GM18909 (cell line): ENCODE results near the gene PRPH.
"Not testable (repeated sequence)": the region's sequence is repeated elsewhere in the genome, so short reads cannot be mapped to it uniquely, and the experiment has no call there.

Source experiments
- ATAC-seq: cut with Tn5 transposase; IDR thresholded peaks from one replicate; pipeline ENCODE4 v1.9.1; 2021; ENCODE audit warnings: mild to moderate bottlenecking; ENCODE audit not compliant: unreplicated experiment, poor library complexity

Gene PRPH

GRCh38 chr12:49330631-49331379 is 35.9 kb downstream of the PRPH start:
- ATAC-seq: no peak

GRCh38 chr12:49331380-49332222 is 36.7 kb downstream of the PRPH start:
- ATAC-seq: no peak

- no peak for ATAC-seq
Observed at GRCh38 chr12:49332441-49332861, 37.5 kb downstream of the PRPH start.

GRCh38 chr12:49332891-49333371 is 38.0 kb downstream of the PRPH start:
- ATAC-seq: no peak

GRCh38 chr12:49333778-49334177 is 38.8 kb downstream of the PRPH start:
- not testable (repeated sequence) for ATAC-seq

GRCh38 chr12:49334226-49334625 is 39.3 kb downstream of the PRPH start:
- no peak for ATAC-seq

DNA sequence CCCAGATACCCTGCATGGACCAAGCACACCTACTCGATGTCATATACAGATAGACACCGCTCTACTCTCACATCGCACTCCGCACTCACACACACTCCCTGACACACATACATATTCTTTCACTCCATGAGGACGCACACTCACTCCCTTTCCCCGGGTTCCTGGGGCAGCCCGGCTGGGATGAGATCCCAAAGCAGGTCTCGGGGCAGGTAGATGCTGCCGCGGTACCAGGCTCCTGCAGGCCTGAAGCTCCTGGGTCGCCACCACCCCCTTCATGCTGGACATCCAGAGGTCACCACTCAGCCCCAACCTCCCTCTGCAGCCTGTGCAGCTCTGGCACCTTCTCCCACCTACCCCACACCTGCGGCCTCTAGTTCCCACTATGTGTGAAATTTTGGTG is 39.7 kb downstream of the PRPH start:
- ATAC-seq: no peak

DNA sequence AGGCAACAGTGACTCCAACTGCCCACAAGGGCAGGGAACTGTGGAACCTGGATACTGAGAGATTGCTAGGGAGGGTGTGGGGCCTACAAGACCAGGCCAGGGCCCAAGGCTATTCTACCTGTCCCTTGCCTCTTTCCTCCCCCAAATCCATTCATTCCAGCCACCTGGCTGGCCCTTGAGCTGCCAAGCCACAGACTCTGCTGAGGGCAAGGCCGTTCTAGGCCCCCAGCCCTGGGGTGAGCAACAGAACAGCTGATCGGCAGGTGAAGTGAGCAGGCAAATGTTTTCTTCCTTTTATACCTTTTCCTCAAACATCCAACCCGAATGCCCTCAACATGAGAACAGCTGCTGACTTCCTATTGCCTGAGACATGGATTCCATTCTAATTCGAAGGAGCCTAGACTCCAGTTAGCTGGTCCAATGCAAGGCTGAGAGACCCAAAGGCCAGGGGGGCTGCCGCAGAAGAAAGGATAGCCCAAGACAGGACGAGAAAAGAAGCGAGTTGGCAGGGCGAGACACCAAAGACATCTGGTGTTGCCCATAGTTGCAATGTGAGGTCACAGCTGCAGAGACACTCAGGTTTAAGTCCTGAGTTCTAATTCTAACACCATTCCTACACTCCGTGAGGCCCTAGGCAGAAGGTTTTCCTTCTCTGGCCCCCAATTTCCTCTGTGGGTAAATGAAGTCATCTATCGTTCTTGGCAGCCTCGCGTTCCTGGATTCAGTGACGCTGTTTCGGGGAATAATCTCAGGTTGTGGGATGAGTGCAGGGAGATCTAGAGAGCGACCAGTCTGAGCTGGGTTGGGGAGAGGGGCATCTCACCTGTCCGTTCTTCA is 40.4 kb downstream of the PRPH start:
- no peak for ATAC-seq

- no peak for ATAC-seq
Observed at GRCh38 chr12:49335955-49336644, 41.2 kb downstream of the PRPH start.

- peak; percentile 69 for ATAC-seq
Observed at GRCh38 chr12:49336645-49337584, 42.0 kb downstream of the PRPH start, which contains the start of gene C1QL4. C1QL4 (minus strand) TSS chr12:49337188; CDS start chr12:49336477, 711 bp downstream.

- ATAC-seq: no peak
Observed at GRCh38 chr12:49338830-49339463, 44.0 kb downstream of the PRPH start.

- no peak for ATAC-seq
Observed at GRCh38 chr12:49339464-49339861, 44.5 kb downstream of the PRPH start.

DNA sequence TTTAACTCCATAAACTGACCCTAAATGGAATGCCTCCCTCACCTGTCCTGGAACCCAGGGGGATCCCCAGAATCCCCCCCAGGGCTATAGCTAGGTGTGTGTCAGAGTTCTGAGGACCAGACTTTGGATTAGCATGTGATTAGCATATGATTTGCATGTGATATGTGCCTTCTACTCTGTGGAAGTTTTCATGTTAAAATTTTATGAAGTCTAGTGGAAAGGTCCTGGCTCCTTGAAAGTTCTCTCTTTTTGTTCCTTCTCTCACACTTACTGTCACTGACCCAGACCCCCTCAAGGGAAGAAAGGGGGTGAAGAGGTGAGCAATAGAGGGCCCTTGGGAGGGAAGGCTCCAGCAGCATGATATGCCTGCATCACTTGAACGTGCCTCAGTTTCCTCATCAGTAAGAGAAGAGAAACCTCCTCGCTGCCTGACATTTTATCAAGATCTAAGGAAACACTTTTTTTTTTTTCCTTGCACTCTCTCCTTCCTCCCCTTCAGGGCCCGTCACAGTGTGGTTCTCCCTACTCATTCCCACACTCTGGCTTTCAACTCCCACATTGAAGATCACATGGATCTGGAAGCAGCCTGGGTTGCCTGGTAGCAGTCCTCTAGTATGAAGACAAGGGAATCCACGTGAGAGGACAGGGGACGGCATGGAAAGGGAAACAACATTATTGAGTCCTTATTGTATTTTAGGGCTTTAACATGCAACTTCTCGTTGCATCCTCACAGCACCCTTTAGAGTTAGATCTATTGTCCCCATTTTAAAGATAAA is 45.3 kb downstream of the PRPH start:
- ATAC-seq: no peak

GRCh38 chr12:49340971-49341776 is 46.2 kb downstream of the PRPH start:
- no peak for ATAC-seq

GRCh38 chr12:49341777-49342065 is 46.8 kb downstream of the PRPH start:
- no peak for ATAC-seq

DNA sequence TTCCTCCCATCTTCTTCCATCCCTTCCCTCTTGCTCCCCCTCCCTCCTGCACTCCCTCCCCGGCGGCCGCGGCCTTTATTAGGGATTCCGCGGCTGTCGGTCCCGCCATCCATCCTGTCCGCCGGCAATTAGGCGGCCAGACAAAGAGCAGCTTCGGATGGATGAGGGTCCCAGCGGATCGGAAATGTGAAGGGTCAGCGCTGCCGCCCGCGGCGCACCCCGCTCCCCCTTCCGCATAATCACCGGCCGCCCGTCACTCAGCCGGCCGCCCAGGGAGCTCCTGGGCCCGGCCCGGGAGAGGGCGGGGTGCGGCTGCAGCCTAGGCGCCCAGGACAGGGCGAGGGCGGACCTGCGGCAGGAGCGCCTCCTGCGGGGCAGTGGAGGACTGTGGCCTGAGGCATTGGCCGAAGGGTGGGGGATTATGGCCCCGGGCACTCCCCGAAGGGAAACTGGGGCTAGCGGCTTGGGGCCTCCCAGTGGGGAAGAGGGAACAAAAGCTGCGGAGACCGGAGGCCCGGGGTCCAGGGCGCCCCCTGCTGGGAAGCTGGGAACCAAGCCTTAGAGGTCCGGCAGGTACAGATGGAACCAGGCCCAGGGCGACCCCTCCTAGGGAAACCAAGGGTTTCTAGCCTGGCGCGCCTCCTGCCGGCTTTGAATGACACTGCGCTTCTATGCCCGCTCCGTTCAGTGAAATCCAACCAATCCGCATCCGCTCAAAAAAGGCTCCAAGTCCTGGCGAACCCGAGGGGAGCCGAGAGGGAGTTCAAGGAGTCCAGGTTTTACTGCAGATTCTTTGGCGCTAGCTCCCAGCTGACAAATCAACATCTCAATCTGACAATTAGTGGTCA is 47.3 kb downstream of the PRPH start:
- no peak for ATAC-seq
